ENCODE data around the gene KCNQ4.
A peak's percentile ranks its signal among the peaks of the same experiment; 100 is the strongest.

KCNQ4 gene

GRCh38 chr1:40795811-40796586 is 12.4 kb downstream of the KCNQ4 start:
- peak overlapping the region; percentile 83 for H3K4me2 ChIP-seq (ENCODE audit: low read length)
- H3K36me3 ChIP-seq (replicated peaks; ENCODE audit: low read depth, low read length) = no peaks in the 10 kb centered on the region
- peak overlapping the region; percentile 17; the same call in 1 of the 2 replicates for H3K9ac ChIP-seq (ENCODE audit: low read length)

GRCh38 chr1:40796939-40797667 is 13.5 kb downstream of the KCNQ4 start:
- TF ChIP-seq EZH2phosphoT487 (IDR thresholded peaks at IDR 0.05; ENCODE audit: low read depth) = no peak
- no peak for TF ChIP-seq CTCF (IDR thresholded peaks at IDR 0.05; ENCODE audit: low read depth, low read length)
- Histone ChIP-seq H2AFZ (ENCODE audit: low read depth, low read length) (peak overlapping the region; percentile 70; the same call in 1 of the 2 replicates), H3K4me3 (ENCODE audit: low read length) (0 out of 2 replicates have a peak overlapping the region, but pooled peaks have one; percentile 13), H3K4me2 (ENCODE audit: low read length) (peak overlapping the region; percentile 39), H3K9ac (ENCODE audit: low read length) (no peak overlapping the region), H3K27ac (ENCODE audit: low read length) (no peak overlapping the region), H3K9me3 (ENCODE audit: insufficient read depth, low read length) (no peaks in the 10 kb centered on the region), H3K4me1 (ENCODE audit: low read length) (peaks cover 41% of the 10 kb centered on the region), H3K27me3 (ENCODE audit: low read depth, low read length) (no peaks in the 10 kb centered on the region), H3K36me3 (replicated peaks; ENCODE audit: low read depth, low read length) (no peaks in the 10 kb centered on the region), H3K79me2 (ENCODE audit: low read length) (no peaks in the 10 kb centered on the region), H4K20me1 (ENCODE audit: insufficient read depth, low read length) (no peaks in the 10 kb centered on the region)

More at GRCh38 chr1:40795811-40796586, 12.4 kb downstream of the KCNQ4 start:
- Histone ChIP-seq H4K20me1 (ENCODE audit: insufficient read depth, low read length) (no peaks in the 10 kb centered on the region), H3K79me2 (ENCODE audit: low read length) (no peaks in the 10 kb centered on the region), H3K27me3 (ENCODE audit: low read depth, low read length) (no peaks in the 10 kb centered on the region), H3K27ac (ENCODE audit: low read length) (peak overlapping the region; percentile 20; the same call in 1 of the 2 replicates), H3K4me3 (ENCODE audit: low read length) (peak overlapping the region; percentile 66), H3K4me1 (ENCODE audit: low read length) (peaks cover 41% of the 10 kb centered on the region), H3K9me3 (ENCODE audit: insufficient read depth, low read length) (no peaks in the 10 kb centered on the region), H2AFZ (ENCODE audit: low read depth, low read length) (no peak overlapping the region)
- TF ChIP-seq EZH2phosphoT487 (IDR thresholded peaks at IDR 0.05; ENCODE audit: low read depth) (no peak), CTCF (IDR thresholded peaks at IDR 0.05; ENCODE audit: low read depth, low read length) (no peak)

GRCh38 chr1:40797668-40798010 is 14.1 kb downstream of the KCNQ4 start:
- H3K9me3 ChIP-seq (ENCODE audit: insufficient read depth, low read length) = no peaks in the 10 kb centered on the region
- H3K4me3 ChIP-seq (ENCODE audit: low read length) = 0 out of 2 replicates have a peak overlapping the region, but pooled peaks have one; percentile 13
- no peaks in the 10 kb centered on the region for H3K27me3 ChIP-seq (ENCODE audit: low read depth, low read length)
- TF ChIP-seq CTCF (IDR thresholded peaks at IDR 0.05; ENCODE audit: low read depth, low read length) = no peak
- TF ChIP-seq EZH2phosphoT487 (IDR thresholded peaks at IDR 0.05; ENCODE audit: low read depth) = no peak
- H4K20me1 ChIP-seq (ENCODE audit: insufficient read depth, low read length) = no peaks in the 10 kb centered on the region
- H3K79me2 ChIP-seq (ENCODE audit: low read length) = no peaks in the 10 kb centered on the region
- peaks cover 41% of the 10 kb centered on the region for H3K4me1 ChIP-seq (ENCODE audit: low read length)
- no peak overlapping the region for H3K27ac ChIP-seq (ENCODE audit: low read length)
- peak overlapping the region; percentile 70; the same call in 1 of the 2 replicates for H2AFZ ChIP-seq (ENCODE audit: low read depth, low read length)
- H3K9ac ChIP-seq (ENCODE audit: low read length) = no peak overlapping the region
- H3K4me2 ChIP-seq (ENCODE audit: low read length) = peak overlapping the region; percentile 39
- no peaks in the 10 kb centered on the region for H3K36me3 ChIP-seq (replicated peaks; ENCODE audit: low read depth, low read length)
